CD4-positive, alpha-beta T cell treated with Interleukin-12 subunit alpha and Interleukin-12 subunit beta, for 1 hour (primary cell): Measurements from ENCODE around the gene PIM2.
"Not testable (repeated sequence)": the region's sequence is repeated elsewhere in the genome, so short reads cannot be mapped to it uniquely, and the experiment has no call there.

Source experiments
- DNase-seq: peaks from one replicate; pipeline ENCODE4 v3.0.0-alpha.2; 2020

Gene PIM2

DNA sequence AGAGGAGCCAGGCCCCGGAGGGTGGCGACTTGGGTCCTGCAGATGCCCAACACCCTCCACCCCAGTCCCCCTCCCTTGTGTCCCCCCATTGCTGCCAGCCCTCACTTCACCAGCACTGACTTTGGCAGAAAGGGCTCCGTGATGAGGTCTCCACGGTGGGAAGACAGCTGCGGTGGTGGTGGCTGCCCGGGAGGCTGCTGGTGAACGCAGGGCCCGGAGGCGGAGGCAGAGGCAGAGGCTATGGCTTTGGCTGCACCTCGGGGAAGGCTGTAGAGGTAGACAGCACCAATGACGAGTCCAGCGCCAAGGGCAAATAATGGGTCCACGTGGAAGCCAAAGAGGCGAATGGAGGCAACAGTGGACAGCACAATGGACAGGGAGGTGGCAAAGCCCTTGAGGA is 14.2 kb downstream of the PIM2 start:
- DNase-seq = no peak

DNA sequence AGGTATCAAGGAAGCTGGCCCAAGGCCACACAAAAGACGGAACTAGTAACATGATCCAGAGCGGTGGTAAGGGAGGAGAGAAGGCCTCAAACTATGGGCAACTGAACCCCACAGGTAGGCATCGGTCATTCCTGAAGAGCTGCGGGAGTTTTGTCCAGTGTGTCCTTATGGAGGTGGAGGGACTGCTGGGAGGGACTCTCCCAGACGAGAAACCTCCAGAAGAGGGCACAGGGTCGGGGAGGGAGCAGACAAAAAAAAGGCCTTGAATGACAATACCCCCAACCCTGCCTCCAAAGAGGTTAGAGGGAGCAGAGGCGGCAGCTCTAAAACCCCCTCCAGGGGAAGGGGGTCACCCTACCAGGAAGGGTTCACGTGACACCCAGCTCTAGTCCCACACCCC is 14.6 kb downstream of the PIM2 start:
- DNase-seq = no peak

GRCh38 chrX:48903290-48903689 is 15.5 kb downstream of the PIM2 start:
- DNase-seq = no peak

DNA sequence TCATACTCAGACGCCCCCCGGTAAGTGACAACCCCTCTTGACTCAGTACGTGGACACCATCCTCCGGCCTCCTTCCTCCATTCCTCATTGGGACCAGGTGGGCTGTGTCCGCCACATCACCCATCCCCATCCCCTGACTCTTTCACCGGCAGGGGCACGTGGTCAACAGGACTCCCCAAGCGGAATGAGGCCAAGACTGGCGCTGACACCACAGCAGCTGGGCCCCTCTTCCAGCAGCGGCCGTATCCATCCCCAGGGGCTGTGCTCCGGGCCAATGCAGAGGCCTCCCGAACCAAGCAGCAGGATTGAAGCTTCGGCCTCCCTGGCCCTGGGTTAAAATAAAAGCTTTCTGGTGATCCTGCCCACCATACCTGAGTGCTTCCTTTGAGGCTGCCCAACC is 16.0 kb downstream of the PIM2 start:
- DNase-seq = no peak

GRCh38 chrX:48902135-48902534 is 16.7 kb downstream of the PIM2 start:
- no peak for DNase-seq

- no peak for DNase-seq
Observed at GRCh38 chrX:48901069-48901468, 17.8 kb downstream of the PIM2 start.

- DNase-seq = no peak
Observed at GRCh38 chrX:48899078-48899410, 19.8 kb downstream of the PIM2 start.

- peak; percentile 92 for DNase-seq
Observed at GRCh38 chrX:48897625-48898306, 21.1 kb downstream of the PIM2 start, which contains the start of the genes PQBP1 and TIMM17B. Gene PQBP1, plus strand, starts transcription at chrX:48897930. Its CDS starts 580 bp downstream, at chrX:48898510. Gene TIMM17B, minus strand, starts transcription at chrX:48897768. Its CDS starts 19 bp downstream, at chrX:48897749.

GRCh38 chrX:48897157-48897624 is 21.6 kb downstream of the PIM2 start:
- peak; percentile 79 for DNase-seq

DNA sequence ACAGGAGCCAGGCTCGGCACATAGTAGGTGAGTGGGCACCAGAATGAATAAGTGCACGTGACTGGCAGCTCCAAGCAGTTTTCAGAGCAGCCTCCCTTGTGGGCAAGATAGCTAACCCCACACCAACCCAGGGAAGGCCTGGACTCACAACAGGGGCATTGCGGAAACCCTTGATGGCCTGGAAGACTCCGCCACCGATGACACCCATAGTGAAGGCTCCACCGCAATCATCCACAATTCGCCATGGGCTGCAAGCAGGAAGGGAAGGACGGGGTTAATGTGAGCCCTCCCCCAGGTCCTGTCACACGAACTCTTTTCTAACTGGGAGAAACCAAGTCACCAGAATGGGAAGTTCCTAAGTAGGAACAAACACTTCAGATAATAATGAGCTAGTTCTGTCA is 22.2 kb downstream of the PIM2 start:
- no peak for DNase-seq

GRCh38 chrX:48894891-48895290 is 23.9 kb downstream of the PIM2 start:
- no peak for DNase-seq

DNA sequence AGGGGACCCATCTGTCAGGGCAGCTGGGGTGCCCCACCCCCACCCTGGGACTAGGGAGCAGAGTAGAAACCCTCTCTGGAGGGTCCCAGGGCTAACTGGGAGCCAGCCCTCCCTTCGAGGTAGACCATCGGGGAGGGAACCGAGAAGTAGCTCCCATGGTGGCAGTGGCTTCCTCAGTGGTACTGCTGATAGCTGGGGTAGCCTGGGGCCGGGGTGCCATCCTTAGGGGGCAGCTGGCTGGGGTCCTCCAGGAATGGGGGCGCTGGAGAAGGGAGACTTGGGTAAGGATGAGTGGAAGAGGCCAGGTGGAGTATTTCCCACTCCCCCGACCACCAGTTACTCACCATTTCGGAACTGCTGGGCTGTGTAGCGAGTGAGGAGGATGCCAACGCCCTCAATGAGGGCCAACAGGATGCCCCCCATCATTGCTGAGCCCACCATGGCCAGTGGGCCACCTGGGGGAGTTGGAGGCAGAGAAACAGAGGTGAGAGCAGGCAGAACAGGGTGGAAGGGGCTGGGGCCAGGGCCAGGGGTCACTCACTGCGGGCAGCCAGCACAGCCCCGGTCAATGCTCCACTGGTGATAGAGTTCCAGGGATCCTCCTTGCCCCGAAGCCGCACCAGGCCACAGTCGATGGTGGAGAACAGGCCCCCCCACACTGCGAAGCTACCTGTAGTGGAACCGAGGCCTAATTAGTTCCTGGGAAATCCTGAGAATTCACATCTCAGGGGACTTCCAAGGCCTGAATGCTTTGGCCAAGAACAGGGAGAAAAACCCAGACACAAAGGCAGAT is 25.1 kb downstream of the PIM2 start:
- no peak for DNase-seq

GRCh38 chrX:48892896-48893295 is 25.9 kb downstream of the PIM2 start:
- no peak for DNase-seq

DNA sequence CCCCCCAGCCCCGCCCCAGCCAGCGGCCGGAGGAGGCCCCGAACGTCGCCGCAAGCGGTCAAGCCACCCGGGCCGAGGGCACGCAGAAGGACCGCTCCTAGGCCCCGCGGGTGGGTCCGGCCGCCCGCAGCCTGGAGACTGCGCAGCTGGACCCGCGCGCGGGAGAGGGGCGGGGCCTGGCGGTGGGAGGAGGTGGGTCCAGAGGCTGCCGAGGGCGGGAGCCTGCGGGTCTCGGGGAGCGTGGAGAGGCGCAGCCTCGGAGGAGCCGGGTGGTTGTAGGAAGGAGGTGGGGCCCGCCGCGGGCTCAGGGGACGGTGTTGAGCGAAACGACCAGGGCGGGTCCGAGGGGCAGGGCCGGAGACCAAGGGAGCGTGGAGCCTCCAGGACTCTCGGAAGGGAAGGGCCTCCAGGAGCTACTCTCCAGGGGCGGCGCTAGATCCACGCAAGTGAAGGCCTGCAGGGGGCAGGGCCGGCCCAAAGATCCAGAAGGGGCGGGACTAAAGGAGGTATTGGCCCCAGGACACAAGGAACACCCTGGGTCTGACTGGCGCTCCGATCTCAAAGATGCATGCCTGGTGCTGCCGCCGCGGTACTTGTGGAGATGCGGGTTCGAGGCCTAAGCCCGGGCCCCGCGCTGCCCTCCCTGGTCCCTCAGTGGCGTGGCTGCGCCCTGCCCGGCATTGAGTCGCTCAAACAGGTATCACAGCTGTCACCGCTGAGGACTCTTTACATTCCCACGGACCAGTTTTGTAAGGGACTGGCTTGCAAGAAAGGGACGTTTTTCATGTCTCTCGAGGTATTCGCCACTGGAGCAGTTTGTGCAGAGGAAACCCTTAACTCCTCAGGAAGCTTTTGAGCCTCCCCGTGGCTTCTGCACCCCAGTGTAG is 27.2 kb downstream of the PIM2 start:
- peak; percentile 82 for DNase-seq

GRCh38 chrX:48890934-48891401 is 27.9 kb downstream of the PIM2 start:
- no peak for DNase-seq

GRCh38 chrX:48890296-48890925 is 28.4 kb downstream of the PIM2 start:
- DNase-seq = no peak

DNA sequence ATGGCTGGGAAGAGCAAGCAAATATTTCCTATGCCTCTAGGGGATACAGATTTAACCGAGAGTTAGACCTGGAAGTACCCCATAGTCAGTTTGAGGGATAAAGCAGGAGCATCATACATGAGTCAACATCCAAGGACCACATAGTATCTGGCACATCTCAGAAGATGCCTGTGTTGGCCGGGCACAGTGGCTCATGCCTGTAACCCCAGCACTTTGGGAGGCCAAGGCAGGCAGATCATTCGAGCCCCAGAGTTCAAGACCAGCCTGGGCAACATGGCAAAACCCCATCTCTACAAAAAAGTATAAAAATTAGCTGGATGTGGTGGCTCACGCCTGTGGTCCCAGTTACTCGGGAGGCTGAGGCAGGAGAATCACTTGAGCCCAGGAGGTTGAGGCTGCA is 32.2 kb downstream of the PIM2 start:
- DNase-seq = not testable (repeated sequence)

DNA sequence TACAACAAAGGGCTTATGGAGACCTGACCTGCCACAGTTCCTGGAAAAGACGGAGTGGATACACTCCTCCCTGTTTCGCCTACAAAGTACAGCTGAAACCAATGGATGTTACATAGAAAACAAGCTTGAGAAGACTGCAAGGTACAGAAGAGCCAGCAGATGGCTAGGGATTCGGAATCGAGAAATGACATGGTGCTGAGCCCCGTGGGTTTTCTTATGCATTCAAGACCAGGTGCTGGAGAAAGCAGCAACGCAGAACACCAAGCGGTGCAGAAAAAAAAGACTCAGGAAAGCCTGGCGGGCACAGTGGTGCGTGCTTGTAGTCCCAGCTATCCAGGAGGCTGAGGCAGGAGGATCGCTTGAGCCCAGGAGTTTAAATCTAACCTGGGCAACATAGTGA is 35.1 kb downstream of the PIM2 start:
- no peak for DNase-seq

GRCh38 chrX:48876944-48877343 is 41.9 kb downstream of the PIM2 start:
- not testable (repeated sequence) for DNase-seq

DNA sequence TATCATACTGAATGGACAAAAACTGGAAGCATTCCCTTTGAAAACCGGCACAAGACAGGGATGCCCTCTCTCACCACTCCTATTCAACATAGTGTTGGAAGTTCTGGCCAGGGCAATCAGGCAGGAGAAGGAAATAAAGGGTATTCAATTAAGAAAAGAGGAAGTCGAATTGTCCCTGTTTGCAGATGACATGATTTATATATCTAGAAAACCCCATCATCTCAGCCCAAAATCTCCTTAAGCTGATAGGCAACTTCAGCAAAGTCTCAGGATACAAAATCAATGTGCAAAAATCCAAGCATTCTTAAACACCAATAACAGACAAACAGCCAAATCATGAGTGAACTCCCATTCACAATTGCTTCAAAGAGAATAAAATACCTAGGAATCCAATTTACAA is 46.8 kb downstream of the PIM2 start:
- not testable (repeated sequence) for DNase-seq

GRCh38 chrX:48864210-48864609 is 54.6 kb downstream of the PIM2 start:
- no peak for DNase-seq
